HEK293T (cell line): Measurements from ENCODE around the gene MAP3K14.

Source experiments
- CTBP1 ChIP-seq: fragments of 450-650 bp; IDR thresholded peaks from 2 replicates; pipeline ENCODE4 v1.6.1; 2016; ENCODE audit warnings: borderline replicate concordance
- FOXM1 ChIP-seq: fragments of 450-650 bp; IDR thresholded peaks from 2 replicates; pipeline ENCODE4 v1.6.1; 2017; ENCODE audit warnings: mild to moderate bottlenecking, borderline replicate concordance

DNA sequence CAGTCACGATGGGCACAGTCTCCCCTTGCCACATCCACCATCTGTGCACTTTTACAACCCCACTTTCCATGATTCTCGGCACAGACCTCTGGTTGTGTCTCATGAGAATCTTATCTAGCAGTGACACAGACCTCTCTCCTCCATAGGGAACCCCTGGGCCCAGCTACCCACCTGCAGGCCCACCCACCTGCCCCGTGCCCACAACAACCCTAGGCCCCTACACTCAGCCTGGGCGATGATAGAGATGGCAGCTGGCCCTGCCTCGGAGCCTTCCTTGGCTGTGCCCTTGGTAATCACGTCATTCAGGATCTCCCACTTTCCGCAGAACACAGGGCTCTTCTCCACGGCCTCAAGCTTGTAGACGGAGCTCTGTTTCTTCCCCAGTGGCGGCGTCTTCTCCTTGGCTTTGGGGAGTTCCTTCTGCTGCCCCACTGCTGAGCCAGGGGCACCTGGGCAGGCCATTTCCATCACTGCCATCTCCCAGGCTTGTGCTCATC, 26.5 kb downstream of the MAP3K14 start:
- TF ChIP-seq CTBP1 (no peak), FOXM1 (no peak)
